Activated naive CD8-positive, alpha-beta T cell (primary cell): ENCODE data around the gene AURKA.
"Not testable (repeated sequence)": the region's sequence is repeated elsewhere in the genome, so short reads cannot be mapped to it uniquely, and the experiment has no call there.

ENCODE experiments used
- H3K27ac Mint-ChIP-seq: one replicate; pipeline ENCODE4 v1.8.0; 2021; ENCODE audit warnings: mixed read lengths
- H3K27me3 Mint-ChIP-seq: one replicate; pipeline ENCODE4 v1.8.0; 2021; ENCODE audit warnings: mixed read lengths
- H3K36me3 Mint-ChIP-seq: one replicate; pipeline ENCODE4 v1.8.0; 2021; ENCODE audit warnings: mixed read lengths
- H3K4me1 Mint-ChIP-seq: one replicate; pipeline ENCODE4 v1.8.0; 2021; ENCODE audit warnings: low read depth, mixed read lengths
- H3K4me3 Mint-ChIP-seq: one replicate; pipeline ENCODE4 v1.8.0; 2021; ENCODE audit warnings: mild to moderate bottlenecking, mixed read lengths
- H3K9me3 Mint-ChIP-seq: one replicate; pipeline ENCODE4 v1.8.0; 2021; ENCODE audit warnings: low read depth, mixed read lengths

AURKA gene

DNA sequence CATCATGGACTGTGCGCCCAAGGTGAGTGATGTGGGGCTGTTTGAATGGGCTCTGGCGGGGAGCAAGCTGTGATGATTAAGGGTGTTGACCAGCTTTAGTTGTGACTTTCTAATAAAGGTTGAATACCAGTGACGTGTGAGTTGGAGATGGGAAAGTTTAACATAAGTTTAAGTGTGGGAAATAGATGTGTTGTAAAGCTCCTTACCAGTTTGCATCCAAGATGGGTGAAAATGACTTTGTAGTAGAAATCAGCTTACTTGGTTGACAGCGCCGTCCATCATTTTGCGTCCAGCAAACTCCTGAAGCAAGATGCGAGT lies 20.4 kb upstream of the AURKA start:
- peak overlapping the region; percentile 96 for H3K27ac Mint-ChIP-seq
- H3K36me3 Mint-ChIP-seq: peaks cover 5% of the 10 kb centered on the region
- H3K9me3 Mint-ChIP-seq: no peaks in the 10 kb centered on the region
- peaks cover 60% of the 10 kb centered on the region for H3K4me1 Mint-ChIP-seq
- no peaks in the 10 kb centered on the region for H3K27me3 Mint-ChIP-seq
- peak overlapping the region; percentile 89 for H3K4me3 Mint-ChIP-seq

DNA sequence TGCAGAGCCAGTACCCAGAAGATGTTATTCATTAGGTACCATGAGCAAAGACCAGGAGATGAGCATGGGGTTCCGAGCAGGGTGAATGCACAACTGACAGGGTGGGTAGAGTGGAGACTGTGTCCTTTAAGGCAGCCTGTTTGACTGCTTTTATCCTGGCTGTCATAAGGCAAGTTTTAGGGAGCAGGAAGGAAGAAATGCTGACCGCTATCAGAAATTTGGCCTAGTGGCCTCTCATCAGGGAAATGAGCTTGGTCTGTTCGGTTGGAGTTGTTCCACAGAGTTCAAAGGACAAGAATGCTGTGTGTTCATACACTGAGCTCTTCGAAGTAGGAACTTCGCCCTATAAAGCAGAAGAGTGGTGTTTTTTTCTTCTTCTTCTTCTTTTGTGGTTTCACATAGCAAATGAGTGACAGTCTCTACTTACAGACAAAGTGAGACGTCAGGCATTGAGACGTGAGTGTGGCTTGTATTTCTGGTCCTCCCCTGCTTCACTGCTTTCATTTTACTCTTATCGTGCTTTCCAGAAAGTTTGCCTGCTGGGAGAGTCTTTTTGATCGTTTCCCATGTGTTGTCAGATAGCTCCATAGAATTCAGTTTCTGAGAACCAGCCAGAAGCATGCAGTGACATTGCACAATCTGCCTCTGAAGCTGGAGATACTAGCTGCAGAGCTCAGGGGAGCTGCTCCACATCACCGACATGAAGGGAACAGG lies 19.9 kb upstream of the AURKA start, which contains the start of gene CASS4:
CASS4 (plus strand) TSS at position 502 of the 714 bp plus-strand sequence; CDS start at position 701, 199 bp downstream.
- Mint-ChIP-seq H3K27me3 (no peaks in the 10 kb centered on the region), H3K27ac (peak within 1 kb of the TSS; percentile 96), H3K4me1 (peaks cover 55% of the 10 kb centered on the region), H3K4me3 (peak within 1 kb of the TSS; percentile 89), H3K36me3 (peaks cover 5% of the 10 kb centered on the region), H3K9me3 (no peaks in the 10 kb centered on the region)

DNA sequence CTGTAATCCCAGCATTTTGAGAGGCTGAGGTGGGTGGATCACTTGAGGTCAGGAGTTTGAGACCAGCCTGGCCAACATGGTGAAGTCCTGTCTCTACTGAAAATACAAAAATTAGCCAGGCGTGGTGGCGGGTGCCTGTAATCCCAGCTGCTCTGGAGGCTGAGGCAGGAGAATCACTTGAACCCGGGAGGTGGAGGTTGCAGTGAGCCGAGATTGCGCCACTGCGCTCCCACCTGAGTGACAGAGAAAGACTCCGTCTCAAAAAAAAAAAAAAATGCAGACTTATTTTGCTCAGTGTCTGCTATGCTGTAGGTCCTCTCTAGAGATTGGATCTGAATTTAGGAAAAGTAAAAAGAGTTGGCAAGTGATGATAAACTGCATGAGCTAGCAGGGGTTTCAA lies 19.3 kb upstream of the AURKA start:
- Mint-ChIP-seq H3K27ac (peak overlapping the region; percentile 96), H3K4me3 (peak overlapping the region; percentile 89), H3K4me1 (peaks cover 49% of the 10 kb centered on the region)
- H3K27me3 Mint-ChIP-seq, H3K9me3 Mint-ChIP-seq, H3K36me3 Mint-ChIP-seq: not testable (repeated sequence)

- Mint-ChIP-seq H3K36me3 (peaks cover 6% of the 10 kb centered on the region), H3K9me3 (no peaks in the 10 kb centered on the region), H3K4me3 (no peak overlapping the region), H3K27ac (peak overlapping the region; percentile 69), H3K4me1 (peaks cover 42% of the 10 kb centered on the region), H3K27me3 (no peaks in the 10 kb centered on the region)
These were observed 17.9 kb upstream of the AURKA start for GRCh38 chr20:56409956-56410355.

GRCh38 chr20:56409521-56409920 lies 17.5 kb upstream of the AURKA start:
- H3K36me3 Mint-ChIP-seq: peaks cover 6% of the 10 kb centered on the region
- H3K9me3 Mint-ChIP-seq: no peaks in the 10 kb centered on the region
- H3K4me1 Mint-ChIP-seq: peaks cover 39% of the 10 kb centered on the region
- no peak overlapping the region for H3K4me3 Mint-ChIP-seq
- H3K27me3 Mint-ChIP-seq: no peaks in the 10 kb centered on the region
- H3K27ac Mint-ChIP-seq: no peak overlapping the region

DNA sequence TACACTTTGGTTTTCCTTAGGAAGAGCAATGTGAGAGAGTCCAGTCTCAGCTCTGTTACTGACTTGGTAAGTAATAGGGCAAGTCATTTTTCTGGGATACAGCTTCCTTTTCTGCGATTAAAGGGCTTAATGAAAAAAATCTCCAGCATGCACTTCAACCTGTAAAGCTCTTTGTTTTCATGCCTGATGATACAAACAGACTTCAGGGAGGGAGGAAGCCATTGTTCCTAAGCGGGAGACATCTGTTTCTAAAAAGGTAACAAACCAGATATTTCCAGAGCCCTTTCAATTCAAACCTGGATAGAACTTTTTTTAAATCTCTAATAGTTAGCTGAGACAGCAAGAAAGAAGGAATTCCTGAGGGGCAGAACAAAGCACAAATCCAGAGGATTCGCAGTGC lies 14.9 kb upstream of the AURKA start:
- Mint-ChIP-seq H3K9me3 (no peaks in the 10 kb centered on the region), H3K27me3 (no peaks in the 10 kb centered on the region), H3K4me3 (no peak overlapping the region), H3K27ac (no peak overlapping the region), H3K4me1 (peaks cover 15% of the 10 kb centered on the region), H3K36me3 (peaks cover 10% of the 10 kb centered on the region)

DNA sequence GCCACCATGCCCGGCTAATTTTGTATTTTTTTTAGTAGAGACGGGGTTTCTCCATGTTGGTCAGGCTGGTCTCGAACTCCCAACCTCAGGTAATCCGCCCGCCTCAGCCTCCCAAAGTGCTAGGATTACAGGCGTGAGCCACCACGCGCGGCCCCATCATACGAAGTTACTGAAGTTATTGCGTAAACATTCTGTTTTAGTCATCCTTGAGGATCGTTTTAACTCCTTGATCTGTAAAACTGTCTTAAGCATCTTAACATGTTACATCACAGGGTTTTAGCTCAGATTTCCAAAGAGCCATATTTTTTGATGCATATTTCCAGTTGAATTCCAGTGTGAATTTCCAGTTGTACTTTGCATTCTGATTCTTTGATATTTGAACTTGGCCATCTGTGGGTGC lies 13.3 kb upstream of the AURKA start:
- peak overlapping the region; percentile 1 for H3K27ac Mint-ChIP-seq
- H3K4me1 Mint-ChIP-seq, H3K9me3 Mint-ChIP-seq, H3K4me3 Mint-ChIP-seq, H3K27me3 Mint-ChIP-seq, H3K36me3 Mint-ChIP-seq: not testable (repeated sequence)

GRCh38 chr20:56403465-56403864 lies 11.4 kb upstream of the AURKA start:
- H3K27ac Mint-ChIP-seq: peak overlapping the region; percentile 35
- peaks cover 19% of the 10 kb centered on the region for H3K4me1 Mint-ChIP-seq
- H3K27me3 Mint-ChIP-seq: no peaks in the 10 kb centered on the region
- H3K36me3 Mint-ChIP-seq: peaks cover 12% of the 10 kb centered on the region
- no peaks in the 10 kb centered on the region for H3K9me3 Mint-ChIP-seq
- H3K4me3 Mint-ChIP-seq: no peak overlapping the region

GRCh38 chr20:56400001-56400640 lies 8.1 kb upstream of the AURKA start:
- H3K27ac Mint-ChIP-seq: peak overlapping the region; percentile 13
- H3K4me1 Mint-ChIP-seq: peaks cover 22% of the 10 kb centered on the region
- H3K36me3 Mint-ChIP-seq: peaks cover 12% of the 10 kb centered on the region
- H3K9me3 Mint-ChIP-seq: no peaks in the 10 kb centered on the region
- no peaks in the 10 kb centered on the region for H3K27me3 Mint-ChIP-seq
- H3K4me3 Mint-ChIP-seq: no peak overlapping the region

DNA sequence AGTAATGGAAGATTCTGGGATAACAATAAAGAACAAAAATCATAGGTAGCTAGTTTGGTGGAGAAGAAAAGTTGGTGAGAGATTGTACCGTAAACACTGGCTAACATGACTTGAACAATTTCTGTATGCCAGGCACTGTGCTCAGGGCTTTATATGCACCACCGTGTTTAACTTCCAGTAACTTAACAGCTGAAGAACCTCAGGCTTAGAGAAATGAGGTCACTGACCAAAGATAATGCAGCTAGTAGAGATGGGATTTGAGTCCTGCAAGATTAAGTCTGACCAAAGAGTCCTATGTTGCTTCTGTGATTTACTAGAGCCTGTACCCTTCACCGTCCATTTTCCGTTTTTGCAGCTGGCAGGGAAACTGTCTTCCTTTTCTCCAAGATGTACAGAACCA lies 3.2 kb upstream of the AURKA start:
- peaks cover 6% of the 10 kb centered on the region for H3K36me3 Mint-ChIP-seq
- H3K9me3 Mint-ChIP-seq: no peaks in the 10 kb centered on the region
- H3K4me1 Mint-ChIP-seq: peaks cover 42% of the 10 kb centered on the region
- no peak overlapping the region for H3K4me3 Mint-ChIP-seq
- no peaks in the 10 kb centered on the region for H3K27me3 Mint-ChIP-seq
- H3K27ac Mint-ChIP-seq: peak overlapping the region; percentile 61

DNA sequence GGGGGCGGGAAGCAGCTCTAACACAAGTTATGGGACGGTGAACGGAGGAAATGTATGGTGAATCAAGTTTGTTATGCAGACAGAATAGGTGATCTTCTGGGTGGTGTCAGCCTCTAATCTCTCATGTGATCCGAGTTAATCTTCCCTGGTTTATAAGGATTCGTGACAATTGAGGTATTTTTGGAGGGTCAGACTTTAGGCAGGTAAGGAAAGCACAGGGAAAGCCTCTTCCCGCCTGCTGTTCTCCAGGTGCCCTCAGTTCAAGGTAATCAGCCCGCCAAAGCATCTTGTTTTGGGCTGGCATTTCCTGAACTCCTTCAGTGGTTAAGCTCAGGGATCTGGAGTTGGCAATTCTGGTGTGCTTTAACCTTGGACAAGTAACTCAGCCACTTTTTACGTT lies 1.6 kb upstream of the AURKA start:
- H3K4me3 Mint-ChIP-seq: no peak overlapping the region
- H3K27ac Mint-ChIP-seq: no peak overlapping the region
- H3K27me3 Mint-ChIP-seq: no peaks in the 10 kb centered on the region
- peaks cover 32% of the 10 kb centered on the region for H3K4me1 Mint-ChIP-seq
- H3K9me3 Mint-ChIP-seq: no peaks in the 10 kb centered on the region
- H3K36me3 Mint-ChIP-seq: peaks cover 7% of the 10 kb centered on the region

DNA sequence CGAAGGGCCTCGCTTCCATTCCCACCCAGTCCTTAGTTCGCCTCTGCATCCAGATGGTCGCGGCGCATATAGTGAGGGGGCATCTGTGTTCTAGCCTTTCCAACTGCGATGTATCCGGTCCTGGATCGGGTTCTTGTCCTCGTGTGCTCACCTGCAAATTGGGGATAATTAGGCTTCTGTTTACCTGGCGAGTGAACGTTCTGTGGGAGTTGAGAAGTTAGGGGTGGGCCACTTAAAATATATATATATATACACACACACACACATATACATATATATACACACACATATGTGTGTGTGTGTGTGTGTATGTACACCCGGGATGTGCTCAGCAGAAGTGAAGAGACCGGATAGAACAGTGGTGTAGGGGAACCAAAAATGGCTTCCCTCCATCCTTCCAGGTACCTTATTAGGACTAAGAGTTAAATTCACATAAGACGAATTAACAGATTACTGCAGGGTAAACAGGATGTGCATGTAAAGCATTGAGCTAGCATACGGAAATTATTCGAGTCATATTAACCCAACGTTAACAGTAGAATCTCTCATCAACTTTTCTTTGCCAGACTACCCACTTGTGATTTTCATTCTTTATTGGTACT lies 967 bp upstream of the AURKA start:
- H3K4me1 Mint-ChIP-seq: peaks cover 32% of the 10 kb centered on the region
- H3K27ac Mint-ChIP-seq: no peak overlapping the region
- H3K9me3 Mint-ChIP-seq: no peaks in the 10 kb centered on the region
- H3K4me3 Mint-ChIP-seq: no peak overlapping the region
- no peaks in the 10 kb centered on the region for H3K27me3 Mint-ChIP-seq
- H3K36me3 Mint-ChIP-seq: peaks cover 7% of the 10 kb centered on the region

DNA sequence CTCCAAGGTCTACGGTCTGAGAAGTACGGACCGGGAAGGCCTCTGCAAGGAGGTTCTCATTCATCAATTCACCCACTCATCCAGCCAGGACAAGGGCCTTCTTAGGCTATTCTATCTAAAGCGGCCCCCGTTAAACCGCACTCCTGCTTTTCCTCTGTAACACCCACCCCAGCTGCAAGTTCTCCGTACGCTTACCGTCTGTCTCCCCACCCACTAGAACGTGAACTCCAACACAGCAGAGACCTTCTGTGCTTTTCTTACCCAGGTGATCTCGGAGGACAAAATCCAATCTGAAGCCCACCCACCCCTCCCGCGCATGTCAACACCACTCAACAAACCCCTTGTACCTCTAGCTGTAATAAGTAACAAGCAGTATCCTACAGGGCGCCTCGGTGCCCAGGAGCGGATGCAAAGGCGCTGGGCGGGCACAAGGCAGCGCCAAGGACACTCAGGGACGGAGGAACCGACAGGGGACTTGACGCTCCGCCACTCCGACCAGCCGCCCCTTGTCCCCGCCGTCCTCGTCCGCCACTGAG lies 351 bp downstream of the AURKA start:
- Mint-ChIP-seq H3K36me3 (peaks cover 7% of the 10 kb centered on the region), H3K4me3 (no peak overlapping the region), H3K4me1 (peaks cover 32% of the 10 kb centered on the region), H3K27me3 (no peaks in the 10 kb centered on the region), H3K27ac (peak overlapping the region; percentile 81), H3K9me3 (no peaks in the 10 kb centered on the region)

DNA sequence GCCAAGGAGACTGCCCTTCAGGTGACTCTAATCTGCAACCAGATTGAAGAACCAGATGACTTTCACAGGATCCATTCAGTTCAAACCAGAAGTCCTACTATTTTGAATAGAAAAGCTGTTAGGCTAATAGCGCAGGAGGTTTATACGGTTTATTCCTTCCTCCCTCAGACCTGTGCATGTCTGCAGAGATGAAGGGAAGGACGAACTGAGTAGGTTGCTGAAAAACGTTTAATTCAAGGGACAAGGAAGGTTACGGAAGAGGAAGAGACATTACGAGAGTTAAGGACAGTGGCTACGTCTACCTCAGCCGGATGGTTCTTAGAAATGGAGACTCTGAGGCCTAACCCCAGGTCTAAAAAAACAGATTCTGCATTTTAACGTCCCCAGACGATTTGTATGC lies 978 bp downstream of the AURKA start:
- Mint-ChIP-seq H3K9me3 (no peaks in the 10 kb centered on the region), H3K27ac (peak overlapping the region; percentile 30), H3K36me3 (peaks cover 7% of the 10 kb centered on the region), H3K27me3 (no peaks in the 10 kb centered on the region), H3K4me1 (peaks cover 32% of the 10 kb centered on the region), H3K4me3 (no peak overlapping the region)

- H3K9me3 Mint-ChIP-seq, H3K27ac Mint-ChIP-seq, H3K4me3 Mint-ChIP-seq, H3K27me3 Mint-ChIP-seq, H3K36me3 Mint-ChIP-seq: not testable (repeated sequence)
- peaks cover 29% of the 10 kb centered on the region for H3K4me1 Mint-ChIP-seq
These were observed 1.6 kb downstream of the AURKA start for GRCh38 chr20:56390396-56390795.
